ENCODE data around the gene ENPP4.

- no peak for TF ChIP-seq CTCF (IDR thresholded peaks at IDR 0.05)
- TF ChIP-seq YY1 (IDR thresholded peaks at IDR 0.05; ENCODE audit: low read depth), result no peak
- no peak for TF ChIP-seq TAF1 (IDR thresholded peaks at IDR 0.05; ENCODE audit: borderline replicate concordance, low read depth, low read length)
- TF ChIP-seq RAD21 (IDR thresholded peaks at IDR 0.05; ENCODE audit: low read length), result no peak
- TF ChIP-seq POLR2AphosphoS5 (IDR thresholded peaks at IDR 0.05; ENCODE audit: low read depth, low read length), result no peak
- no peak for TF ChIP-seq EP300 (IDR thresholded peaks at IDR 0.05; ENCODE audit: borderline replicate concordance in 1 of 2, low read depth in 1 of 2, low read length in 1 of 2)
- TF ChIP-seq IRF3 (IDR thresholded peaks at IDR 0.05; ENCODE audit: low read depth, low read length), result no peak
- no peak for TF ChIP-seq REST (IDR thresholded peaks at IDR 0.05; ENCODE audit: low read depth, low read length)
- no peak for TF ChIP-seq SIN3A (IDR thresholded peaks at IDR 0.05; ENCODE audit: borderline replicate concordance, low read depth, low read length)
- no peak for TF ChIP-seq EZH2phosphoT487 (IDR thresholded peaks at IDR 0.05; ENCODE audit: borderline replicate concordance, low read depth)
- TF ChIP-seq RFX5 (IDR thresholded peaks at IDR 0.05; ENCODE audit: low read length), result no peak
- TF ChIP-seq SMC3 (IDR thresholded peaks at IDR 0.05; ENCODE audit: low read depth, low read length), result no peak
- TF ChIP-seq TEAD4 (IDR thresholded peaks at IDR 0.05; ENCODE audit: borderline replicate concordance, insufficient read depth), result no peak
Measured at GRCh38 chr6:46170357-46171289, 40.8 kb downstream of the ENPP4 start, which contains the start of gene ENPP5.
